GM10266 (cell line): Measurements from ENCODE around the gene C13orf46.

ENCODE experiments used
- DNase-seq: peaks from one replicate; pipeline ENCODE4 v3.0.0; 2012; ENCODE audit errors: extremely low spot score
- TF ChIP-seq, protein P1 (sequence below): IDR thresholded peaks from 2 replicates; pipeline ENCODE4 v1.5.1; 2012; ENCODE audit warnings: mild to moderate bottlenecking, low read depth; ENCODE audit not compliant: control insufficient read depth, insufficient read depth; ENCODE audit errors: missing control alignments

C13orf46 gene

DNA sequence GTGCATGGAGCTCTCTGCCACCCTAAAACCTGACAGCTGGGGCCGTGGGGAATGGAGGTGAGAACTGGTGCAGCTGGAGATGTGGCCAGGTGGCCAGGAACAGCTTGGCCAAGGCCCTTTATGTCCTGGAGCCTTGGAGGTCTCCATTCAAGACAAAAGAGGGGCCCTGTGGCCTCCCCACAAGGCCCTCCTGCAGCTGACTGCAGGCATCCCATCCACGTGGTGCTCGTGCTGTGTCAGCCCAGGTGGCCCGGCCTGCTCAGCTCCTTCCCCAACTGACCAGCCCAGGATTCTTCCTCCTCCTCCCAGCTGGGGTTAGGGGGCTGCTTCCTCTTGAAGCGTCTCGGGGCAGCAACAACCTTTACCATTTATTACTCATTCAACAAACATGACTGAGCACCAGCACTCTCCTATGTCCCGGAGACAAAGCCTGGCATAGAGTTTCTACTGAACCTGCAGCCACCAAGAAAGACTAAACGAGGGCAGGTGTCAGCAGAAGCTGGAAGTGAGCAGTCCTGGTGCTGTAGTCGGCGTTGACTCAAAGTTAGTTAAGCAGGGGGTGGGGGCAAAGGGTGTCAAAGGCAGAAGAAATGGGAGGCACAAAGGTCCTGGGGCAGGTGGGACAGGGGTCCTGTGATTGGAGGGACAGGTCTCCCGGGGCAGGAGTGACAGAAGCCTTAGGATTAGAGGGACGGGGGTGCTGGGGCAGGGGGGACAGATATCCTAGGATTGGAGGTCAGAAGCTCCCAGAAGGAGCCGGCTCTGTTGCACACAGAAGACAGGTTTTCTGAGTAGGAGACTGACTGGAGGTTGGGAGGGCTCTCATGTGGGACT is 23.3 kb upstream of the C13orf46 start:
- TF ChIP-seq, protein P1, sequence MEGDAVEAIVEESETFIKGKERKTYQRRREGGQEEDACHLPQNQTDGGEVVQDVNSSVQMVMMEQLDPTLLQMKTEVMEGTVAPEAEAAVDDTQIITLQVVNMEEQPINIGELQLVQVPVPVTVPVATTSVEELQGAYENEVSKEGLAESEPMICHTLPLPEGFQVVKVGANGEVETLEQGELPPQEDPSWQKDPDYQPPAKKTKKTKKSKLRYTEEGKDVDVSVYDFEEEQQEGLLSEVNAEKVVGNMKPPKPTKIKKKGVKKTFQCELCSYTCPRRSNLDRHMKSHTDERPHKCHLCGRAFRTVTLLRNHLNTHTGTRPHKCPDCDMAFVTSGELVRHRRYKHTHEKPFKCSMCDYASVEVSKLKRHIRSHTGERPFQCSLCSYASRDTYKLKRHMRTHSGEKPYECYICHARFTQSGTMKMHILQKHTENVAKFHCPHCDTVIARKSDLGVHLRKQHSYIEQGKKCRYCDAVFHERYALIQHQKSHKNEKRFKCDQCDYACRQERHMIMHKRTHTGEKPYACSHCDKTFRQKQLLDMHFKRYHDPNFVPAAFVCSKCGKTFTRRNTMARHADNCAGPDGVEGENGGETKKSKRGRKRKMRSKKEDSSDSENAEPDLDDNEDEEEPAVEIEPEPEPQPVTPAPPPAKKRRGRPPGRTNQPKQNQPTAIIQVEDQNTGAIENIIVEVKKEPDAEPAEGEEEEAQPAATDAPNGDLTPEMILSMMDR, result no peak
- no peak for DNase-seq

DNA sequence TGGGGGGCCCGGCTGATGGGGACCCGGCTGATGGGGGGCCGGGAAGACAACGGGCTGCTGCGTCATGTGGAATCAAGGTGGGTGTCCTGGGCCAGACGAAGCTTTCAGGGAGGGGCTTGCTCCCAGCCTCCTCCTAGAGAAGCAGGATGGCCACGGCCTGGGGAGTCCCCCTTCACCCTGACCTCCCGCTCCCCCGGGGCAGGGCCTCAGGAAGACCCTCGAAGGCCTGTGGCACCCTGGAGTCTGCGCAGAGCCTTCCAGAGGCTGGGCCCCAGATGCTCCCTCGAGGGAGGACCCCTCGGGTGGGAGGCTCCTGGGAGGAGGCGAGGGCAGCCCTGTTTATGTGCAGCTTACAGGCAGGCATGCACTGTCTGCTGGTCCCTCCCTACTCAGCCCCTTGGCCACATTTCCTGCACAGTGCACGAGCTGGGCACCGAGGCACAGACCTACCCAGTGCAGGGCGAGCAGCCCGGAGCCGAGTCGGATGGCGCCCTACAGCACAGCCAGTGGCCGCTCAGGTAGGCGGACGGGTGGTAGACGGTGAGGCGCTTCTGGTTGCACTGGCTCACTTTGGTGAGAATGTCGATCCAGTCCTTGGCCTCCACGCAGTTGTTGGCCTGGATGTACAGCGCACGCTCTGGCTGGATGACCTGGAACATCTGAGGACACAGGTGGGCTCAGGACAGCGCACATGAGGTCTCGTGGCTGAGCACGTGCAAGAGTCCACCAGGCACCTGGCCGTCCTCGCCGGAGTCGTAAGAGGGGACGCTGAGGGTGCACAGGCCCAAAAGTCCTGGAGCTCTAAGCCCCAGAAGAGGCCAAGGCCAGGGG is 22.4 kb upstream of the C13orf46 start:
- DNase-seq, result no peak
- TF ChIP-seq, protein P1, result no peak

DNA sequence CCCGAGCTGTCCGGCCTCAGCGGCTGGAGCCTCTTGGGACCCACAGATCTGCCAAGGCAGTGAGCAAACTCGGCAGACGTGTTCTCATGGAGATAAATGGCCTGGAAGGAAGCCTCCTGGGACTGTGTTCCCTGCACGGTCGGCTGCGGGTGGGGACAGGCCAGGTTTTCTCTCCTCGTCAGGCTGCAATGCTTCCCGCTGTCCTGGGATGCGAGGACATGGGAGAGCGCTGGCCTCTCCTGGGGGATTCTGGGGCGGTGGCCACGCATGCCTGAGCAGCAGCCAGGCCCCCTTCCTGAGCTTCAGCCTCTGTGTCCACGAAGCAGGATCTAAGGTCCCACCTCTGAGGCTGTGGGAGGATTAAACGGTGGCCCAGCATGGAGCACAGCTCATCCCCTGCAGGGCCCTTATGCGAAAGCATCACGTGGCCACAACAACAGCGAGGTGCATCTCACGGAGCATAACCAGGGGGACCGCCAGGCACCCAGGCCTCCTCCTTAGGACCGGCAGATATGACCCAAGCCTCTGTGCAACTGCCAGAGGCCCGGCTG is 21.2 kb upstream of the C13orf46 start:
- TF ChIP-seq, protein P1, result no peak
- no peak for DNase-seq

DNA sequence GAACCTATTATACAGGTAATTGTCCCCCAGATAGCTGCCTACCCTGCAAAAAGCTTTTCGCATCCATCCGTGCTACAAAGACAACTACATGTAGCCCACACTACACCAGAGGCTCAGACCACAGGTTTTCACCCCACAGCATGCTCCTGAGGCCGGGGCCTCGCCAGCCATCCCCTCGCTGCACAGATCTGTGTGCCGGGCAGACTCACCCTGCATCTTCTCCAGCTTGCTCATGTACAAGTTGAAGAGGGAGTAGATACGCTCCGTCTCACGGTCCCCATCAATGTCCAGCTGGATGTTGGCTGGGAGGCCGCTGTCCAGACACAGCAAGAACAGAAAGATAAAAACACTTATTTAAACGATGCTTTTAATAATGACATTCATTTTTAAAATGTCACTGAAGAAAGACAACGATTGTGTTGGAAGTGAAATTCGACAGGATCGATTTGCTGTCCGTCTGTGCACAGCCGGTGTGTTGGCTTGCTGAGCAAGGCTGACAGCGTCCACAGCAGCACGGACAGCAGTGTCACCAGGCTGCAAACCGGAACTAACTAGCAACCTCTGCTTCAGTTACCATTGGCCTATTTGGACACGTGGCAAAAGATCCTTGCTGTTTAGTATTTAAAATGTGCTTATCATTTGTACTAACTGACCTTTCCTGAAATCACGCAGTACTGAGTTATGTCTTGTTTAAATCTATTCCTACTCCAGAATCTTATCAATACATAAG is 18.6 kb upstream of the C13orf46 start:
- DNase-seq, result no peak
- TF ChIP-seq, protein P1, result no peak

DNA sequence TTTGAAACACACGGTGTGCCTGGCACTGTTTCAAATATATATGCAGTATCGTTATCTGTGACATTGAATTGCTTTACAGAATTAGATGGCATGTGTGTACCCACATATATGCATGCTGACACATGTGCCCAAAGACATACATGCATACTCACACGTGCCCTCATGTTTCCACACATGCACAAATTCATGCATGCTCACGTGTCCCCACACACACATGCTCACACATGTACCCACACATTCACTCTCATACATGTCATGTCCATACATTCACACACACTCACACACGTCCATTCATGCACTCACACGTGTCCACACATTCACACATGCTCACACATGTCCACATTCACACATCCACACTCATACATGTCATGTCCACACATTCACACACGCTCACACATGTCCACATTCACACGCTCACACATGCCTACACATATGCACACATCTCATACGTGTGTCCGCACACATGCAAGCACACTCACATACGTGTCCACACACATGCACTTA is 17.9 kb upstream of the C13orf46 start:
- TF ChIP-seq, protein P1, result no peak
- DNase-seq, result no peak

DNA sequence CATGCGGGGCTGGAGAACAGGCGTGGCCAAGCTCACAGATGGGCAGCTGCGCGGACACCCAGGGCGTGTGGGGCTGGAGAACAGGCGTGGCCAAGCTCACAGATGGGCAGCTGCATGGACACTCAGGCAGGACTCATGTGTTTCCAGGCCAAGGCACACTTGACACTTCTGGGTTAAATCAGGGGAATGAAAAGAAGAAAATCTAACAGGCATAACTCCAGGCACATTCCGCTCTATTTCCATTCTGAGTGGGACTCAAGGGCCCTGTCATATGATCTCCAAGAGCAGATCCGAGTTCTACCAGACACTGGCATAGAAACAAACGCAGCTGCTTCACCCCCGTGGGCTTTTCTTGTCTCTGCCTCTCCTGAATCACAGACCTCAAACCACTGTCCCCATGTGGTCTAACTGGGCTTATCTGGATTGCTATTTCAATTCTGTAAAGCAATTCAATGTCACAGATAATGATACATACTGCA is 17.4 kb upstream of the C13orf46 start:
- no peak for DNase-seq
- TF ChIP-seq, protein P1, result no peak
